Keratinocyte (primary cell): ENCODE results near the gene SMAD6. TPM values are rescaled to one million over a fixed set of nuclear protein-coding genes. Genes with fewer than 3 reads are reported as not detected.

Experiments
- DNase-seq: peaks from one replicate; pipeline ENCODE4 v3.0.0-alpha.2; 2011; ENCODE audit warnings: low read depth, missing footprints, low spot score
- FAIRE-seq: peaks from 2 replicates; lab custom pipeline; 2011; peaks lifted over from hg19 to GRCh38; lab: Jason Lieb, UNC
- H2AFZ ChIP-seq: 2 replicates; pipeline ENCODE4 v1.6.0; 2012; ENCODE audit warnings: low read length, control low read depth, inconsistent platforms; ENCODE audit not compliant: control insufficient read depth
- H3K27ac ChIP-seq: 2 replicates; pipeline ENCODE4 v1.5.1; 2011; ENCODE audit warnings: low read length; ENCODE audit not compliant: control insufficient read depth, insufficient read depth
- H3K27me3 ChIP-seq: 3 replicates; pipeline ENCODE4 v1.6.0; 2011; ENCODE audit warnings: low read length; ENCODE audit not compliant: control insufficient read depth, insufficient read depth; ENCODE audit errors: extremely low read depth
- H3K36me3 ChIP-seq, 2 experiments: 2 replicates in 1 of 2; 3 replicates in 1 of 2; pipeline ENCODE4 v1.5.1; 2011; ENCODE audit warnings: low read length in 2 of 2, mild to moderate bottlenecking in 1 of 2; ENCODE audit not compliant: control insufficient read depth in 2 of 2, insufficient read depth in 2 of 2; ENCODE audit errors: extremely low read depth in 1 of 2
- H3K4me1 ChIP-seq: 3 replicates; pipeline ENCODE4 v1.5.1; 2011; ENCODE audit warnings: low read length; ENCODE audit not compliant: control insufficient read depth, insufficient read depth; ENCODE audit errors: extremely low read depth
- H3K4me2 ChIP-seq: 3 replicates; pipeline ENCODE4 v1.6.0; 2011; ENCODE audit warnings: low read depth, low read length; ENCODE audit not compliant: control insufficient read depth, insufficient read depth; ENCODE audit errors: extremely low read depth
- H3K4me3 ChIP-seq, 3 experiments: fragments of 200-600 bp in 1 of 3; sonication (generic) in 1 of 3; 2 replicates in 2 of 3; 3 replicates in 1 of 3; pipeline ENCODE4 v1.5.1; 2011 to 2016; ENCODE audit warnings: low read length in 3 of 3, mild to moderate bottlenecking in 3 of 3, control low read depth in 2 of 3, inconsistent platforms in 1 of 3, low read depth in 1 of 3, mixed read lengths in 1 of 3, mixed run types in 1 of 3, moderate library complexity in 1 of 3; ENCODE audit not compliant: control insufficient read depth in 2 of 3, insufficient read depth in 2 of 3; ENCODE audit errors: extremely low read depth in 1 of 3
- H3K79me2 ChIP-seq: 2 replicates; pipeline ENCODE4 v1.6.0; 2012; ENCODE audit warnings: low read length; ENCODE audit not compliant: control insufficient read depth, insufficient read depth
- H3K9ac ChIP-seq: 3 replicates; pipeline ENCODE4 v1.6.0; 2011; ENCODE audit warnings: low read length; ENCODE audit not compliant: control insufficient read depth, insufficient read depth; ENCODE audit errors: extremely low read depth
- H3K9me1 ChIP-seq: 3 replicates; pipeline ENCODE4 v1.6.0; 2011; ENCODE audit warnings: low read length; ENCODE audit not compliant: control insufficient read depth, insufficient read depth; ENCODE audit errors: extremely low read depth
- H3K9me3 ChIP-seq: 2 replicates; pipeline ENCODE4 v1.5.1; 2012; ENCODE audit warnings: low read depth, low read length; ENCODE audit not compliant: control insufficient read depth
- H4K20me1 ChIP-seq: 3 replicates; pipeline ENCODE4 v1.6.0; 2011; ENCODE audit warnings: low read length; ENCODE audit not compliant: control insufficient read depth, insufficient read depth; ENCODE audit errors: extremely low read depth
- CTCF ChIP-seq, 3 experiments: IDR thresholded peaks in 1 of 3; conservative IDR thresholded peaks in 1 of 3; optimal IDR thresholded peaks in 1 of 3; 2 replicates in 2 of 3; 3 replicates in 1 of 3; pipeline versions ENCODE3 to v1.5.1; 2011; ENCODE audit warnings: low read length in 3 of 3, mild to moderate bottlenecking in 3 of 3, moderate library complexity in 2 of 3, control low read depth in 1 of 3, inconsistent platforms in 1 of 3; ENCODE audit not compliant: insufficient read depth in 2 of 3; ENCODE audit errors: extremely low read depth in 1 of 3
- EZH2 ChIP-seq: IDR thresholded peaks from one replicate; pipeline ENCODE4 v1.6.1; 2012; ENCODE audit warnings: inconsistent platforms, mild to moderate bottlenecking, low read length, moderate library complexity
- dilution Hi-C: fragments of 300-500 bp; cut with MboI; formaldehyde crosslinking; loops from one replicate; pipeline ENCODE4 v1.7.0; 2020; ENCODE audit warnings: low sequenced_read_pairs; ENCODE audit not compliant: extremely low pct_ligation_motif_present
- polyA plus RNA-seq, 5 experiments: library from polyadenylated mRNA; depleted of rRNA in 3 of 5; stranded (reverse) in 3 of 5; stranded (forward) in 1 of 5; unstranded in 1 of 5; fragments of >200 nt; gene quantifications; 1 replicate in 1 of 5; 2 replicates in 3 of 5; 3 replicates in 1 of 5; pipeline versions ENCODE4 v1.2.1 to v1.2.3, GENCODE V29; 2011 to 2012; ENCODE audit warnings: missing spikeins in 2 of 5, low read depth in 1 of 5, low replicate concordance in 1 of 5

The SMAD6 gene
- polyA plus RNA-seq, 1 donor (not counting 4 experiments of a cell fraction or from before 2014, with no cell fraction given): 0.03 TPM

DNA sequence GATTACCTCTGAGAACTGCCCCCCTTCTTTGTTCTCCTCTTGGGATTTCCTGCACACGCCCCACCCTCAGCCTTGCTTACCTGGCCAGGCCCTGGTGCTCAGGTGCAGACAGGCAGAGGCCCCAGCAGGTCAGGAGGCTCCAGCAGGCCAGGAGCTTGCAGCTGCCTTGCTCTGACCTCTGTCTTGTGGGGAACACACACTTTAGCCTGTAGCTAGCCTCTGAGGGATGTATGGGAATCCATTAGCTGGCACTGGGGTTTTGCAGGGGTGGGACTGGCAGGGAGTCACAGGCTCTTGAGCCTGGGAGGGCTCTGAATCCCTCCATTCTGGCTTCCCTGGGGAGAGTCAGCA lies 2.7 kb downstream of the SMAD6 start:
- dilution Hi-C loops: no loop called here
- peaks cover 16% of the 10 kb centered on the region for H3K4me1 ChIP-seq
- no peaks in the 10 kb centered on the region for H3K79me2 ChIP-seq
- no peak overlapping the region for H2AFZ ChIP-seq
- H3K9me3 ChIP-seq: no peaks in the 10 kb centered on the region
- H3K36me3 ChIP-seq: no peaks in the 10 kb centered on the region
- FAIRE-seq (no peak), DNase-seq (no peak)
- H3K4me3 ChIP-seq: no peak overlapping the region
- TF ChIP-seq EZH2 (no peak), CTCF (optimal IDR thresholded peaks at IDR 0.05 in 1 of 3, IDR thresholded peaks at IDR 0.05 in 1 of 3, conservative IDR thresholded peaks at IDR 0.05 in 1 of 3; ENCODE audit: extremely low read depth in 1 of 3, insufficient read depth in 2 of 3, low read length in 3 of 3) (no peak)
- no peak overlapping the region for H3K27ac ChIP-seq
- H3K4me2 ChIP-seq: no peak overlapping the region
- peaks cover 41% of the 10 kb centered on the region for H3K27me3 ChIP-seq
- no peaks in the 10 kb centered on the region for H4K20me1 ChIP-seq
- no peak overlapping the region for H3K9ac ChIP-seq
- H3K9me1 ChIP-seq: no peaks in the 10 kb centered on the region

- no peak overlapping the region for H3K9ac ChIP-seq
- FAIRE-seq: no peak
- no peaks in the 10 kb centered on the region for H3K79me2 ChIP-seq
These were observed 3.5 kb downstream of the SMAD6 start for GRCh38 chr15:66705277-66706146.

More at GRCh38 chr15:66705277-66706146, 3.5 kb downstream of the SMAD6 start:
- Histone ChIP-seq H3K4me2 (no peak overlapping the region), H3K27ac (no peak overlapping the region), H3K4me3 (no peak overlapping the region), H4K20me1 (no peaks in the 10 kb centered on the region), H2AFZ (no peak overlapping the region), H3K9me3 (no peaks in the 10 kb centered on the region), H3K36me3 (no peaks in the 10 kb centered on the region), H3K27me3 (peaks cover 41% of the 10 kb centered on the region), H3K4me1 (peaks cover 8% of the 10 kb centered on the region), H3K9me1 (no peaks in the 10 kb centered on the region)
- dilution Hi-C loops: no loop called here
- no peak for DNase-seq
- TF ChIP-seq EZH2: no peak
- no peak for TF ChIP-seq CTCF (optimal IDR thresholded peaks at IDR 0.05 in 1 of 3, IDR thresholded peaks at IDR 0.05 in 1 of 3, conservative IDR thresholded peaks at IDR 0.05 in 1 of 3; ENCODE audit: extremely low read depth in 1 of 3, insufficient read depth in 2 of 3, low read length in 3 of 3)
